NCI-H69 (cell line): Measurements from ENCODE around the gene ZDHHC9.
A peak's percentile ranks its signal among the peaks of the same experiment; 100 is the strongest.

ENCODE experiments used
- DNase-seq: peaks from one replicate; lab custom pipeline; 2025; lab: John Stamatoyannopoulos, UW

Gene ZDHHC9

GRCh38 chrX:129823115-129823514, 20.6 kb downstream of the ZDHHC9 start:
- DNase-seq: peak; percentile 48

DNA sequence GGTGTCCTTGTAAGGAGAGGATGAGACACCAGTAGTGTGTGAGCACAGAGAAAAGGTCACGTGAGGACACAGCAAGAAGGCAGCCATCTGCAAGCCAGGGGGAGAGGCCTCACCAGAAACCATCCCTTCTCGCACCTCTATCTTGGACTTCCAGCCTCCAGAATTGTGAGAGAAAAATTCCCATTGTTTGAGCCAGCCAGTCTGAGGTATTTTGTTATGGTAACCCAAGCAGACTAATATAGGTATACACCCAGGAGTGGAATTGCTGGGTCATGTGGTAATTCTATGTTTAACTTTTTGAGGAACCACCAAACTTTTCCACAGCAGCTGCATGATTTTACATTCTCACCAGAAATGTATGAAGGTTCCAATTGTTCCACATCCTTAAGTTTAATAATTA, 25.6 kb downstream of the ZDHHC9 start:
- no peak for DNase-seq

DNA sequence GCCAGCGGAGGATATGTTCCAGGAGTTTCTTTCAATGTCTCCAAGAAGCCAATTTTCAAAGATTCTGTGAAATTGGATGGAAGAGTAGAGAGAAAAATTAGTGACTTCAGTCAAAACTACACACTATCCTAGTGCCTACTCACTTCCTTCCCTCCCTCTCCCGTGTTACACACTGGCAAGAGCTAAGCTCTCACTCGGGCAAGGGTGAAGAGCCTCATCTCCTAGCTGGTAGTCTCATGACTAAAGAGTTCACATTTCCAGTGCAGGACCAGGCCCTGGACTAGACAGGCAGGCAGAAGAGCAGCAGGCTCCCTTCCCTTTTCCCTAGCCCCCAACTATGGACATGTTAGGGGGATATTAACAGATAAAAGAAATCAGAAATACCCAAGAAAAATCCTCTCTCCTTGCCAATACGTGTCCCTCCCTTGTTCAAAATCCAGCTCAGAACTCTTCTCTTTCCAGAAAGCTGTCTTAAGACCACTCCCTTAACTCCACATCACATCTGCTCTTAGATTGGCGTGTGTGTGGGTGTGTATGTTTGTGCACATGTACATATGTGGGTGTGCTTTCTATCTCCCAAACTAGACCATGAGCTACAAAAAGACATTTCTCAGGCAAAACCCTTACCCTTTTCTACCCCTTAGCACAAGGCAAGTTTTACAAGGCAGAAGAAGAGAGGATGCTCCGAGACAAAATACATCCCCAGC, 29.9 kb downstream of the ZDHHC9 start:
- no peak for DNase-seq

GRCh38 chrX:129808829-129809796, 34.6 kb downstream of the ZDHHC9 start:
- no peak for DNase-seq

DNA sequence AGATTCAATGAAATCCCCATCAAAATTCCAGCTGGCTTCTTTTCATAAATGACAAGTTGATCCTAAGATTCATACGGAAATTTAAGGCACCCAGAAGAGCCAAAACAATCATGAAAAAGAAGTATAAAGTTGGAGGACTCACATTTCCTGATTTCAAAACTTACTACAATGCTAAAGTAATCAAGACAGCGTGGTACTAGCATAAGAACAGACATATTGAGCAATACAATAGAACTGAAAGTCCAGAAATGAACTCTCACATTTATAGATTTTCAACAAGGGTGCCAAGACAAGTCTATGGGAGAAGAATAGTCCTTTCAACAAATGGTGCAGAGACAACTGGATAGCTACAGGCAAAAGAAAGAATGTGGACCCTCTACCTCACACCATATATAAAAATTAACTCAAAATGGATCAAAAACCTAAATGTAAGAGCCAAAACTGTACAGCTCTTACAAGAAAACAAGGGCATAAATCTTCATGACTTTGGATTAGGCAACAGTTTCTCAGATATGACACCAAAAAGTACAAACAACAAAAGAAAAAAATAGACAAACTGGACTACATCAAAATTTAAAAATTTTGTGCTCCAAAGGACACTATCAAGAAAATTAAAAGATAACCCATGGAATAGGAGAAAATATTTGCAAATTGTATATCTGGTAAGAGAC, 35.4 kb downstream of the ZDHHC9 start:
- no peak for DNase-seq

- no peak for DNase-seq
Observed at GRCh38 chrX:129804806-129805205, 38.9 kb downstream of the ZDHHC9 start.

- no peak for DNase-seq
Observed at GRCh38 chrX:129802863-129803262, 40.8 kb downstream of the ZDHHC9 start.

DNA sequence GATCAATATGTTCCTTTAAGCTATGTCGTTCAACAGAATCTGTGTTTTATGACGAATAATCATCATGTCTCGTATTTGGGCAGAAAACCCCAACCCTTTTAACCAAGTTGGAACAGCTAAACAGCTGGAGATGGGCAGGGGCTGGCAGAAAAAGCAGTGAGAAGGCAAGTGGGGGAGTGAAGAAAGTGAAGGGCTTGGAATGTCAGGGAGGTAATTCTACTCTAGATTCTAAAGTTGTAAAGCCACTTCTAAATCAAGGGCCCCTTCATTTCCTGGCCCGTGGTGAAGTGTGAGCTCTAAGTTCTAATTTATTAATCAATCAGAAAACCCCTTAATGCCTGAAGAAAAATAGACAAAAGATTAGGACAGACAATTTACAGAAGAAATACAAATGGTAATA, 43.5 kb downstream of the ZDHHC9 start:
- DNase-seq: no peak

GRCh38 chrX:129798888-129799287, 44.8 kb downstream of the ZDHHC9 start:
- no peak for DNase-seq

DNA sequence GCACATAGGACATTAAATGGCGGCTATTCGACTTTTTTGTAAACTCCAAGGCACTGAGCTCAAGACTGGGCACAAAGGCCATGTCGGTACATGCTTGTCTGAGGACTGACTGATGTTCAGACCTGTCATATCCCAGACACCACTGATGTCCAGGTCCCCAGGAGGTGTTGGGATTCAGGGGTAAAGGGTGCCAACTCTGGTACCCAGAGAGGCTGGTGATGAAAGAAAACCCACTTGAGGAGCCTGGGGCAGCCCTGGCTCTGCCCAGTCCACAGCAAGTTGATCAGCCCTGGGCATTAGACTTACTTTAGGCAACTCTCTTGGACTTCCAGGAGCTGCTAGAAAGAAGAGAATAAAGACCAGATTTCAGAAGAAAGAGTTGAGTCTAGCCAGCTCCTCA, 45.2 kb downstream of the ZDHHC9 start:
- no peak for DNase-seq

DNA sequence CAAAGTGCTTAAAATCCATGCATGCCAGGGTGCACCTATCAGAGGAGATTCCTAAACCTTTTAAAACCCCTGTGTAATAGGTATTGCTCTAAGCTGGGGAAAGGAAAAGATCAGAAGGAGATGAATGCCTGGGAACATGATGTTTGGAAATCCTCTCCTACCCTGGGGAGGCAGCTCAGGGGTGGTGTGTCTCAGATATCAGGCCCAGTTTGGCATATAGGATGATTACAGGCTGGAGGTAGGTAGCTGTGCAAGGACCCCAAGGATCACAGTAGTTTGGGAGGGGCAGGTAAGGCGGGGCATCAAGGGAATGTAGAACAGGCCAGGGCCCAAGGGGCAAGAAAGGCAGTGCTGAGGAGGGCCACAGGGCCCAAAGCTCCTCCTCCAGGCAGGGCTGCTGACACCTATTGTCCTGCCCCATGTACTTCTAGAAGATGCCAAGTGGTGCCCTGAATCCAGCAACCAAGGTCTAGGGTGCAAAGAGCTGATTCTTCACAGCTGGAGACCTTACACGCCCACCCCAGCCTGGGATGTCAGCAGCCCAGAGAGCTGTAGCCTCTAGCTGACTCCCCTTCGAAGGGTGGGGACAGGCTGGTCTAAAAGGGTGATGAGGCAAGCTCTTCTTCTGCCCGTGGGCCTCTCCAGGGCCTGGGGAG, 46.3 kb downstream of the ZDHHC9 start:
- DNase-seq: no peak

DNA sequence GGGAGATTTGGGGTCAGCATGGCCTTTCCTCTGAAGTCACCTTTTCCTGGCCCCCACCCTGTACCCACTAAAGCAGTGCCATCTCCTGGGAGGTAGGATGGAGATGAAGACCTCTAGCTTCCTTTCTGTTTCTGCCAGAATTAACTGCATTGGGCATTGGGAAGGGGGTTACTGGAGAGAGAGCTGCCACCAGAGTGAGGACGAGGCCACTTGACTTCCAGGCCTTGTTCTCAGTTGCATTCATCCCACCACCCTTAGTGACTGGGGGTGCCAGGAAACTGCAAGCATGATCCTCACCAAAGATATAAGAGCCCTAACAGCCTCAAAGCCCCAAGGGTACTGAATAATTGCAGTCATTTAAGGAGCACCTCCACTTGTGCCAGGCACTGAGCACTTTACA, 48.1 kb downstream of the ZDHHC9 start:
- no peak for DNase-seq

DNA sequence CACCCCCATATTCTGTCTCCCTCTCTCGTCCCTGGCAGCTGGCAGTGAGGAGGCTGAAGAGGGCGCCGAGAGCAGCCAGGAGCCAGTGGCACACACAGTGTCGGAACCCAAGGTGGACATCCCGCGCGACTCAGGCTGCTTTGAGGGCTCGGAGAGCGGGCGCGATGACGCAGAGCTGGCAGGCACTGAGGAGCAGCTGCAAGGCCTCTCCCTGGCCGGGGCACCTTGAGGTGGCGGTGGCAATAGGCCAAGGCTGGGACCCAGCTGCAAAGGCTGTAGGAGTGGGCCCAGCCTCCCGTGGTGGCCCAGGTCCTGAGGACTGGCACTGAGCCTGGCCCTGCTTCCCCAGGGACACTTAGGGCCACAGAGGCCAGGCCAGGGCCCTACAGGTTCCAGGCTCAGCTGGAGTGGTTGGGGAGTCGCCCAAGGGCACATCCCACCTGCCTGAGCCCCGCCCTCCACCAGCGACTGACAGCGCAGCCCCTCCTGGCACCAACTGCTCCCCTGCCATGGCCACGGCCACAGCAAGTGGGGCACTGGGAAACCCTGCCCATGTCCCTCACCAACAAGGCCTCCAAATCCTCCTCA, 50.0 kb downstream of the ZDHHC9 start:
- DNase-seq: no peak

DNA sequence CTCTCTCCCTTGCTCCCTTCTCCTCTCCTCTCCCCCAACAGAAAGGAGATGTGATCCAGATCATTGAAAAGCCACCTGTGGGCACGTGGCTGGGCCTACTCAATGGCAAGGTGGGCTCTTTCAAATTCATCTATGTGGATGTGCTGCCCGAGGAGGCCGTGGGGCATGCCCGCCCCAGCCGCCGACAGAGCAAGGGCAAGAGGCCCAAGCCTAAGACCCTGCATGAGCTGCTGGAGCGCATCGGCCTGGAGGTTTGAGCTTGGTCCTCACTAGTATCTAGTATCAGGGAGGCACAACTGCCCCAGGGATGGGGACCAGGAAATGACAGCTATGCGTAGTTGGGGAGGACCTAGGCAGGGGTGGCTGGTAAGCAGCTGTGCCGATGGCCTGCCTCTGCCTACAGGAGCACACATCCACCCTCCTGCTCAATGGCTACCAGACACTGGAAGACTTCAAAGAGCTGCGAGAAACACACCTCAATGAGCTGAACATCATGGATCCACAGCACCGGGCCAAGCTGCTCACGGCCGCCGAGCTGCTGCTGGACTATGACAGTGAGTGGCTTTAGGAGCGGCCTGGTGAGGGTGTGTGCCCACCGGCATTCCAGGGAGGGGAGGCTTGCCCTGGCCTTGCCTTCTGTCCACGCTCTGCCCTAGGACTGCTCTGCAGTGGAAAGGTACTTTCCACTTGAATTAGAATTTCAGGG, 50.9 kb downstream of the ZDHHC9 start:
- DNase-seq: no peak

- peak; percentile 63 for DNase-seq
Observed at GRCh38 chrX:129791961-129792570, 51.6 kb downstream of the ZDHHC9 start.

DNA sequence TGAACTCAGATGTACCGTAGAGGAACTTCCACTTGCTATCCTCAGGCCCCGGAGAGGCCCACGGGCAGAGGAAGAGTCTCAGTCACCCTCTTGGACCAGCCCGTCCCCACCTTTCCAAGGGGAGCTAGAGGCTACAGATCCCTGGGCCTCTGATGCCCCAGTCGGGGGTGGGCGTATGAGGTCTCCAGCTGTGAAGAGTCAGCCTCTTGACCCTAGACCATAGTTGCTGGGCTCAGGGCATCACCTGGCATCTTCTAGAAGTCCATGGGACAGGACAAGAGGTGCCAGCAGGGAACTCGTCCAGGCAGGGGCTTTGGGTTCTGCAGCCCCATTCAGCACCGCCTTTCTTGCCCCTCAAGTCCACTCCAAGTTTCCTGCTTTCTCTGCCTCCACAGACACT, 52.4 kb downstream of the ZDHHC9 start:
- DNase-seq: no peak

DNA sequence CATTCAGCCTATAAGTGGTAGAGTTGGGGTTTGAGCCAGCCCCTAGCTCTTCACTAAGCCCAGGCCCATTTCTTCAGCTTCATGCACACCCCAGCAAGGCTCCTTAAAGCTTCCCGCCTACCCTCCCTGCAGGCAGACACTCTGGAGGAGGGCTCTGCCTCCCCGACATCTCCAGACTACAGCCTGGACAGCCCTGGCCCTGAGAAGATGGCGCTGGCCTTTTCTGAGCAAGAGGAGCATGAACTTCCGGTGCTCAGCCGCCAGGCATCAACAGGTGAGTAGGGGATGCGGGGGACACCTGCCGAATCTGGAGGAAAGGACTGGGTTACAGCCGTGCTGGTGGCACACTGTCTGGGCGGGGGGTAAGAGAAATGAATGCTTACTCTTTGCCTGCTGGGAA, 52.9 kb downstream of the ZDHHC9 start:
- DNase-seq: no peak

DNA sequence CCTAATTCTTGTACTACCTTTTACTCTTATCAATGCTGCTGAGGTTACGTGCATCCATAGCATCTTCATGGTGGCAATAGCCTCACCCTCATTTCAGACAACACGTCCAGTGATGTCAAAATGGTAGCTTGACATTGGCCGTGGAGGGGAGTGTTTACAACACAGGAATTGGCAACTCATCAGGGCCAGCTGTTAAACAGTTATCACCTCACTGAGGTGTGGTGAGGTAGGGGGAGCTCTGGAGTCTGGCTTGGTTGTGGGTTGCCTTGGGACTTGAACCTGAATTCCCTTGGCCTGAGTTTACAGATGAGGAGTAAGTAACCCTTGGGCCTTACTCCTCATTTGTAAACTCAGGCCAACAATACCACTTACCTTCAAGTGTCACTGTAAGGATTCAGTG, 53.5 kb downstream of the ZDHHC9 start:
- no peak for DNase-seq

DNA sequence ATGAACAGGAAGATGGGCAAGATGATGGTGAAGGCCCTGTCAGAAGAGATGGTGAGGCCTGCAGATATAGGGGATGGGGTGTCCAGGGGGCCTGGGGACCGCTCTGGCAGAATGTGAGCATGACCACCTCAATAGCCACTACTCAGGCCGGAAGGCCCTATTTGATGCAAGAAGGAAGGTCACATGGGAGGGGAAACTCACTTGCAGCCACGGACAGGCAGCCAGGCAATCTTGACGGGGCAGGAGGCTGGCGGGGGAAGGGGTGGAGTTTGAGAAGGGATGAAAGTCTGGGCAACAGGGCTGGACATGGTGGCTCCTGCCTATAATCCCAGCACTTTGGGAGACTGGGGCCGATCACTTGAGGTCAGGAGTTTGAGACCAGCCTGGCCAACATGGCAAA, 55.2 kb downstream of the ZDHHC9 start:
- no peak for DNase-seq

GRCh38 chrX:129787336-129788055, 56.2 kb downstream of the ZDHHC9 start:
- DNase-seq: no peak
